ENCODE measurements around the gene SOX5. TPM values are rescaled to one million over a fixed set of nuclear protein-coding genes. Genes with fewer than 3 reads are reported as not detected.

The SOX5 gene
- total RNA-seq, 4 donors from 2014 or later: 47.1 to 56.8 (median 50.2) TPM

- TF ChIP-seq CTCF (IDR thresholded peaks at IDR 0.05; ENCODE audit: low read depth): no peak
These were observed 97.9 kb downstream of the SOX5 start for GRCh38 chr12:23851602-23852001.

GRCh38 chr12:23847857-23848256 is 101.6 kb downstream of the SOX5 start:
- TF ChIP-seq CTCF (IDR thresholded peaks at IDR 0.05; ENCODE audit: low read depth): no peak

GRCh38 chr12:23843958-23844357 is 105.5 kb downstream of the SOX5 start:
- no peak for TF ChIP-seq CTCF (IDR thresholded peaks at IDR 0.05; ENCODE audit: low read depth)

- no peak for TF ChIP-seq CTCF (IDR thresholded peaks at IDR 0.05; ENCODE audit: low read depth)
These were observed 115.4 kb downstream of the SOX5 start for GRCh38 chr12:23834076-23834475.

GRCh38 chr12:23831739-23832138 is 117.7 kb downstream of the SOX5 start:
- no peak for TF ChIP-seq CTCF (IDR thresholded peaks at IDR 0.05; ENCODE audit: low read depth)

GRCh38 chr12:23830210-23830609 is 119.3 kb downstream of the SOX5 start:
- no peak for TF ChIP-seq CTCF (IDR thresholded peaks at IDR 0.05; ENCODE audit: low read depth)

- no peak for TF ChIP-seq CTCF (IDR thresholded peaks at IDR 0.05; ENCODE audit: low read depth)
These were observed 122.1 kb downstream of the SOX5 start for GRCh38 chr12:23827353-23827752.

All from subcutaneous adipose tissue (tissue), 4 donors.